ENCODE measurements around the gene FARP2.

GRCh38 chr2:241340631-241341163 is 15.4 kb upstream of the FARP2 start:
- TF ChIP-seq CTCF (conservative IDR thresholded peaks at IDR 0.05; ENCODE audit: low read depth, low read length) = no peak
- no peak for TF ChIP-seq EZH2phosphoT487 (IDR thresholded peaks at IDR 0.05; ENCODE audit: borderline replicate concordance, low read length)

Data from PC-3 (cell line).